Esophagus muscularis mucosa (tissue), 4 donors: ENCODE results near the gene MAEA.

Source experiments
- CTCF ChIP-seq, 3 experiments: fragments of 200-600 bp in 2 of 3; fragments of 450-650 bp in 1 of 3; sonication (generic) in 2 of 3; IDR thresholded peaks; one replicate each; pipeline ENCODE4 v1.5.1; 2017 to 2019; ENCODE audit warnings: antibody characterized with exemption in 3 of 3, mild to moderate bottlenecking in 2 of 3, moderate library complexity in 1 of 3
- EP300 ChIP-seq: sonication (generic); formaldehyde crosslinking; IDR thresholded peaks from one replicate; pipeline ENCODE4 v1.6.1; 2017; ENCODE audit warnings: antibody characterized with exemption
- POLR2A ChIP-seq: fragments of 450-650 bp; IDR thresholded peaks from one replicate; pipeline ENCODE4 v1.6.1; 2017; ENCODE audit warnings: antibody characterized with exemption, moderate library complexity, mild to moderate bottlenecking, low read depth
- POLR2AphosphoS5 ChIP-seq, 2 donors: sonication (generic); formaldehyde crosslinking; IDR thresholded peaks; one replicate each; pipeline ENCODE4 v1.6.1; 2017; ENCODE audit warnings: antibody characterized with exemption in 2 of 2

- TF ChIP-seq CTCF (IDR thresholded peaks at IDR 0.05) (no peak), POLR2A (no peak), EP300 (no peak), POLR2AphosphoS5 (IDR thresholded peaks at IDR 0.05) (no peak)
Measured at GRCh38 chr4:1315836-1316536, 26.3 kb downstream of the MAEA start.
